Left lung (tissue), 10 donors: ENCODE measurements around the gene DIP2C. TPM values are rescaled to one million over a fixed set of nuclear protein-coding genes. Genes with fewer than 3 reads are reported as not detected.
A peak's percentile ranks its signal among the peaks of the same experiment; 100 is the strongest.

ENCODE experiments used
- ATAC-seq: fragments of 200-7000 bp; cut with Tn5 transposase; one replicate; pipeline ENCODE4 v1.9.1; 2020; ENCODE audit warnings: moderate library complexity
- DNase-seq, 4 donors: peaks; one replicate each; pipeline ENCODE4 v3.0.0-alpha.2; 2013 to 2020
- H3K27ac ChIP-seq, 2 donors: fragments of 200-600 bp; sonication (generic) in 1 of 2; one replicate each; pipeline versions ENCODE4 v1.5.0 to v1.8.0; 2020 to 2021
- H3K27me3 ChIP-seq, 2 donors: fragments of 200-600 bp; sonication (generic) in 1 of 2; one replicate each; pipeline versions ENCODE4 v1.5.0 to v1.8.0; 2020 to 2021
- H3K36me3 ChIP-seq, 2 donors: fragments of 200-600 bp; sonication (generic) in 1 of 2; one replicate each; pipeline versions ENCODE4 v1.5.0 to v1.8.0; 2020 to 2021
- H3K4me1 ChIP-seq, 2 donors: fragments of 200-600 bp; one replicate each; pipeline ENCODE4 v1.8.0; 2021
- H3K4me3 ChIP-seq, 2 donors: fragments of 200-600 bp; sonication (generic) in 1 of 2; one replicate each; pipeline versions ENCODE4 v1.5.0 to v1.8.0; 2020 to 2021; ENCODE audit warnings: mild to moderate bottlenecking in 1 of 2
- H3K9me3 ChIP-seq, 2 donors: fragments of 200-600 bp; sonication (generic) in 1 of 2; one replicate each; pipeline versions ENCODE4 v1.5.0 to v1.8.0; 2020 to 2021
- CTCF ChIP-seq, 2 donors: fragments of 200-600 bp; sonication (generic) in 1 of 2; IDR thresholded peaks; one replicate each; pipeline versions ENCODE4 v1.5.0 to v1.8.0; 2021; ENCODE audit warnings: antibody characterized with exemption in 2 of 2
- intact Hi-C, 2 donors: fragments of 100-400 bp; cut with DNase I; formaldehyde crosslinking; loops; one replicate each; pipeline versions ENCODE4 v1.11.2 to v1.14.2; 2022
- polyA plus RNA-seq, 6 donors: library from polyadenylated mRNA; unstranded; fragments of 120-200 nt; gene quantifications; one replicate each; pipeline ENCODE4 v1.2.1, GENCODE V29; 2013; ENCODE audit not compliant: insufficient read length in 6 of 6
- total RNA-seq, 2 donors: library from RNA; stranded (reverse); fragmentation: NEBNext Ultra II Directional; extraction: Animal tissue kit (Norgen Biotek cat#: 25700); gene quantifications; one replicate each; pipeline ENCODE4 v1.2.1, GENCODE V29; 2021
- donor health status: DM: no; HTN: yes; CAD: no.
- donor health status: DM: no; HTN: no; CAD: no.

DIP2C gene
- total and polyA plus RNA-seq, 8 donors, result 10.5 to 22.5 (median 19.5) TPM

DNA sequence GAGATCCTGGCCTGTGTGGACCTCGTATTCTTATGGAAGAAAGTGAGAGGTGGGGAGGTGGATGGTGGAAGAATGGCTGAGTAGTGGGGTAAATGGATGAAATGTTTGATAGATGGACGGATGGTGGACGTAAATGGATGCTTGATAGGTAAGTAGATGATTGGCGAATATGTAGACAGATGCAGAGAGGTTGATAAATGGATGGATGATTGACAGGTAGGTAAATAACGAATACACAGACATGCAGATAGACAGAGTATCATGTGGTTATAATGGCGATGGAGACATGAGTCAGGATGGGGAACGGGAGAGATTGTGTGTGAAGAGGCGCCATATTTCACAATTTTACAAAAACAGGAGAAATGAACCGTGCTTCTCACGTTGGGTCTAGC is 219.5 kb downstream of the DIP2C start:
- Histone ChIP-seq H3K36me3 (peaks cover 0 to 10% of the 10 kb centered on the region in 2 donors), H3K27ac (no peak overlapping the region), H3K4me3 (no peak overlapping the region), H3K9me3 (no peaks in the 10 kb centered on the region), H3K4me1 (no peaks in the 10 kb centered on the region), H3K27me3 (no peaks in the 10 kb centered on the region)
- intact Hi-C loops, result no loop called here
- ATAC-seq (no peak), DNase-seq (no peak)
- TF ChIP-seq CTCF (IDR thresholded peaks at IDR 0.05), result no peak

DNA sequence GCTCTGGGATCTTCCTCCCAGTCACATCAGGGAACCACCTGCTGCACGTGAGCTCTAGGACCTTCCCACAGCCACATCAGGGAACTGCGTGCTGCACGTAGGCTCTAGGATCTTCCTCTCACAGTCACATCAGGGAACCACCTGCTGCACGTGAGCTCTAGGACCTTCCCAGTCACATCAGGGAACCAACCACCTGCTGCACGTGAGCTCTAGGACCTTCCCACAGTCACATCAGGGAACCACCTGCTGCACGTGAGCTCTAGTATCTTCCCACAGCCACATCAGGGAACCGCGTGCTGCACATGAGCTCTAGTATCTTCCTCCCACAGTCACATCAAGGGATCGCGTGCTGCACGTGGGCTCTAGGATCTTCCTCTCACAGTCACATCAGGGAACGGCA is 229.7 kb downstream of the DIP2C start:
- ATAC-seq (no peak), DNase-seq (no peak)
- H3K27ac ChIP-seq, result no peak overlapping the region
- intact Hi-C loops, result no loop called here
- H3K9me3 ChIP-seq, result no peaks in the 10 kb centered on the region
- no peaks in the 10 kb centered on the region for H3K4me1 ChIP-seq
- no peaks in the 10 kb centered on the region for H3K27me3 ChIP-seq
- H3K36me3 ChIP-seq, result no peaks in the 10 kb centered on the region
- H3K4me3 ChIP-seq, result no peak overlapping the region
- no peak for TF ChIP-seq CTCF (IDR thresholded peaks at IDR 0.05)

GRCh38 chr10:458421-458851 is 231.0 kb downstream of the DIP2C start:
- DNase-seq (peak in 1 of 4 donors; percentile 55), ATAC-seq (peak; percentile 34)
- Histone ChIP-seq H3K27ac (no peak overlapping the region), H3K9me3 (no peaks in the 10 kb centered on the region), H3K4me3 (no peak overlapping the region), H3K36me3 (no peaks in the 10 kb centered on the region), H3K27me3 (no peaks in the 10 kb centered on the region), H3K4me1 (no peaks in the 10 kb centered on the region)
- TF ChIP-seq CTCF (IDR thresholded peaks at IDR 0.05), result no peak
- intact Hi-C loops, result no loop called here

DNA sequence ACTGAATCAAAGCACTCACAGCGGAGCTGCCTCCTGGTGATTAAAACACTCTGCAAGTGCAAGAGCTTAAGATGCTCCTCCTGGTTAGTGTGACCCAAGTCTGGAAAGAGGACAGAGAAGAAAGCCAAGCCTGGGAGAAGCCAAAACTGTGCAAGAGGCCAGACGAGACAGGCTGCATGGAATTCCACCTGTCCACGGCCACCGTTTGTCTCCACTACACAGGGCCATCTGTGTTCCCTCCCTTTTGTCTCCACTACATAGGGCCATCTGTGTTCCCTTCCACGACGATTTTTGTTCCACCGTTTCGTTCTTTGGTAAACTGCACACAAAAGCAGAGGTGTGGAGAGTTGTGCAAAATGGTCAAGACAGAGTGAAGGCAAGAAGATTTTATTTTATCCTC is 233.0 kb downstream of the DIP2C start:
- H3K27me3 ChIP-seq, result no peaks in the 10 kb centered on the region
- ATAC-seq (no peak), DNase-seq (no peak)
- H3K9me3 ChIP-seq, result no peaks in the 10 kb centered on the region
- no peak for TF ChIP-seq CTCF (IDR thresholded peaks at IDR 0.05)
- no peaks in the 10 kb centered on the region for H3K36me3 ChIP-seq
- H3K4me1 ChIP-seq, result no peaks in the 10 kb centered on the region
- intact Hi-C loops, result no loop called here
- H3K4me3 ChIP-seq, result no peak overlapping the region
- no peak overlapping the region for H3K27ac ChIP-seq

GRCh38 chr10:454860-455259 is 234.6 kb downstream of the DIP2C start:
- Histone ChIP-seq H3K27me3 (no peaks in the 10 kb centered on the region), H3K27ac (no peak overlapping the region), H3K4me3 (no peak overlapping the region), H3K36me3 (no peaks in the 10 kb centered on the region), H3K9me3 (no peaks in the 10 kb centered on the region), H3K4me1 (no peaks in the 10 kb centered on the region)
- intact Hi-C loops, result no loop called here
- ATAC-seq (peak; percentile 77), DNase-seq (no peak)
- TF ChIP-seq CTCF (IDR thresholded peaks at IDR 0.05), result no peak
